GM12872 (cell line): Measurements from ENCODE around the gene PLXNA1.

Experiments
- CTCF ChIP-seq: IDR thresholded peaks from 3 replicates; pipeline ENCODE4 v1.5.1; 2011; ENCODE audit warnings: low read depth, mild to moderate bottlenecking, low read length, moderate library complexity; ENCODE audit not compliant: insufficient read depth

Gene PLXNA1

GRCh38 chr3:127027061-127027735, 44.3 kb downstream of the PLXNA1 start:
- no peak for TF ChIP-seq CTCF

GRCh38 chr3:127027811-127028548, 45.1 kb downstream of the PLXNA1 start:
- no peak for TF ChIP-seq CTCF

GRCh38 chr3:127028781-127029657, 46.1 kb downstream of the PLXNA1 start:
- TF ChIP-seq CTCF: no peak

GRCh38 chr3:127029658-127030507, 47.0 kb downstream of the PLXNA1 start:
- TF ChIP-seq CTCF: no peak

- no peak for TF ChIP-seq CTCF
These were observed 47.8 kb downstream of the PLXNA1 start for GRCh38 chr3:127030508-127031412.

GRCh38 chr3:127031413-127031810, 48.5 kb downstream of the PLXNA1 start:
- no peak for TF ChIP-seq CTCF
